ENCODE results near the gene NPPC. TPM values are rescaled to one million over a fixed set of nuclear protein-coding genes. Genes with fewer than 3 reads are reported as not detected.
A peak's percentile ranks its signal among the peaks of the same experiment; 100 is the strongest.

NPPC gene
- total RNA-seq, 2 donors from 2014 or later: 3.2 TPM; not detected in 1

DNA sequence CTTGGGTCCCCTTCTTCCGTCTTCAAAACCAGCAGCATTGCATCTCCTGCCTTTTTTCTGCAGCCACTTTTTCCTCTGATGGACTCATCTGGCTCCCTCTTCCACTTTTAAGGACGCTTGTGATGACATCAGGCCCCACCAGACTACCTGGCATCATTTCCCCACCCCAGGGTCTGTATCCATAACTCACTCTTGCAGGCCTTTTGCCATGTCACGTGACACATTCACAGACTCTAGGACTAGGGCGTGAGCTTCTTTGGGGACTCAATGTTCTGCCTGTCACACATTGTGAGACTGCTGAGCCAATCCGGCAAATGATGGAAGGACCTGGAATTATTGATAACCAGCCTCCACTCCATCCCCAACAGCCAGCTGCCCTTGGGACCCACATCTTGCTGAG is 23.6 kb downstream of the NPPC start:
- H3K9me3 ChIP-seq: no peaks in the 10 kb centered on the region
- H3K4me3 ChIP-seq: no peak overlapping the region
- H3K36me3 ChIP-seq: no peaks in the 10 kb centered on the region
- TF ChIP-seq CTCF (IDR thresholded peaks at IDR 0.05): no peak
- no peak overlapping the region for H3K27ac ChIP-seq
- no peak for DNase-seq
- no peak overlapping the region for H3K9ac ChIP-seq (ENCODE audit: low read depth in 2 of 2, low read length in 2 of 2)
- no peaks in the 10 kb centered on the region for H3K27me3 ChIP-seq
- intact Hi-C loops (cut with DNase I): no loop called here
- no peaks in the 10 kb centered on the region for H3K4me1 ChIP-seq

- H3K4me1 ChIP-seq: no peaks in the 10 kb centered on the region
- H3K27ac ChIP-seq: no peak overlapping the region
- H3K36me3 ChIP-seq: no peaks in the 10 kb centered on the region
- no peak for DNase-seq
- H3K9ac ChIP-seq (ENCODE audit: low read depth in 2 of 2, low read length in 2 of 2): no peak overlapping the region
- no peaks in the 10 kb centered on the region for H3K9me3 ChIP-seq
- TF ChIP-seq CTCF (IDR thresholded peaks at IDR 0.05): no peak
- intact Hi-C loops (cut with DNase I): no loop called here
- no peak overlapping the region for H3K4me3 ChIP-seq
- no peaks in the 10 kb centered on the region for H3K27me3 ChIP-seq
Observed at GRCh38 chr2:231900972-231901371, 25.2 kb downstream of the NPPC start.

- no peak overlapping the region for H3K4me3 ChIP-seq
- no peak overlapping the region for H3K9ac ChIP-seq (ENCODE audit: low read depth in 2 of 2, low read length in 2 of 2)
- peak; percentile 89 for DNase-seq
- no peaks in the 10 kb centered on the region for H3K36me3 ChIP-seq
- peak; percentile 82 for TF ChIP-seq CTCF (IDR thresholded peaks at IDR 0.05)
- no peaks in the 10 kb centered on the region for H3K9me3 ChIP-seq
- H3K27me3 ChIP-seq: no peaks in the 10 kb centered on the region
- intact Hi-C loops (cut with DNase I): no loop called here
- H3K27ac ChIP-seq: no peak overlapping the region
- H3K4me1 ChIP-seq: no peaks in the 10 kb centered on the region
Observed at GRCh38 chr2:231900486-231900942, 25.7 kb downstream of the NPPC start.

DNA sequence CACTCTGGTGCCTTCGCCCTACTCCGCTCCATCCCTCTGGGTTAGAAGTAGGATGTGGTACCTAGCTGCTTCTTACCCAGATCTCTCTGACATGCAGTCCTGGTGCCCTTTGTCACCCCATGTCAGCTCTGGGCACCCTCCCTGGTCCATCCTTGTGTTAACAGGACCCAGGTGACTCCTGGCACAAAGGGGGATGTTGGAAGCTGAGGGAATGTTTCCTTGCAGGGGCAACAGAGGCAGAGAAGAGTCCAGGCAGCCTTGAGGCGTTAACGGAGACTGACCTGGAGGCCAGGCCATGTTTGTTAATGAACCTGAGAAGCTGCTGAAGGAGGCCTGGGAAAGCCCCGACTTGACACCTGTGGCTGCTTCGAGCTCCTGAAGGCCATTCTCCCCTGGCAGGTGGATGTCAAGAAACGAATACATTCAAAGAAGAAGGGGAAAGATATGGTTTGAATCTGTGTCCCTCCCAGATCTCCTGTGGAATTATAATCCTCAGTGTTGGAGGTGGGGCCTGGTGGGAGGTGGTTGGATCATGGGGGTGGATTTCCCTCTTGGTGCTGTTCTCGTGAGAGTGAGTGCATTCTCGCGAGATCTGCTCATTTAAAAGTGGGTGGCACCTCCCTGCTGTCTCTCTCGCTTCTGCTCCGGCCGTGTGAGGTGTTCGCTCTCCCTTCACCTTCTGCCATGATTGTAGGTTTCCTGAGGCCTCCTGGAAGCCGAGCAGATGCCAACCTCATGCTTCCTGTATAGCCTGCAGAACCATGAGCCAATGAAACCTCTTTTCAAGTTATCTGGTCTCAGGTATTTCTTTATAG is 31.4 kb downstream of the NPPC start:
- Histone ChIP-seq H3K36me3 (no peaks in the 10 kb centered on the region), H3K9ac (ENCODE audit: low read depth in 2 of 2, low read length in 2 of 2) (no peak overlapping the region), H3K27me3 (no peaks in the 10 kb centered on the region), H3K27ac (no peak overlapping the region), H3K9me3 (no peaks in the 10 kb centered on the region), H3K4me1 (no peaks in the 10 kb centered on the region), H3K4me3 (no peak overlapping the region)
- no peak for DNase-seq
- intact Hi-C loops (cut with DNase I): no loop called here
- TF ChIP-seq CTCF (IDR thresholded peaks at IDR 0.05): no peak

DNA sequence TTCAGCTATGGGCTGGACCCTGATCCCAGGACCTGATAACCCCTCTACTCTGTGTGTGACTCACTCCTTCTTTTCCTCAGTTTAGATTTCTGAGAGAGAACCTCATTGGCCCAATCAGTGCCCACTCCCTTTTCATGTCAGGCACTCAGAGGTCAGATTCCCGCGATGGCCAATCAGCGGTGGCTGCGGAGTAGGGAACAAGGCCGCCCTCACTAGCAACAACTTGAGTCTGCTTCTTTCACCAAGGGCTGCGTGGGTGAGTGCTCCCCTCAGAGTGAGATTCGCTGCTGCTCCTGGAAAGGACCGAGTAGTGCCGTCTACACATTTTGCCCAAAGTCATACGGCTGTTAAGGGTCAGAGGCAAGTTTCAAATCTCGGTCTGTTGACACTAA is 34.7 kb downstream of the NPPC start:
- Histone ChIP-seq H3K9ac (ENCODE audit: low read depth in 2 of 2, low read length in 2 of 2) (no peak overlapping the region), H3K4me3 (no peak overlapping the region), H3K27me3 (no peaks in the 10 kb centered on the region), H3K36me3 (no peaks in the 10 kb centered on the region), H3K9me3 (no peaks in the 10 kb centered on the region), H3K27ac (no peak overlapping the region), H3K4me1 (no peaks in the 10 kb centered on the region)
- intact Hi-C loops (cut with DNase I): no loop called here
- no peak for TF ChIP-seq CTCF (IDR thresholded peaks at IDR 0.05)
- no peak for DNase-seq

All from colonic mucosa (tissue), 4 donors.